Activated CD8-positive, alpha-beta memory T cell treated with anti-CD3 and anti-CD28 coated beads, Interleukin-2, amount 10 ng/mL, durations not matched to agents 7 days and 5 days (primary cell): Measurements from ENCODE around the gene POU5F1. TPM values are rescaled to one million over a fixed set of nuclear protein-coding genes. Genes with fewer than 3 reads are reported as not detected.

Experiments
- ATAC-seq: fragments of 150-1000 bp; cut with Tn5 transposase; one replicate; pipeline ENCODE4 v1.10.0; 2021; ENCODE audit warnings: moderate library complexity
- CTCF ChIA-PET: fragments of 350-600 bp; sonication (Branson Sonifier 250); formaldehyde crosslinking; loops from one replicate; lab custom pipeline; 2021; ENCODE audit warnings: antibody characterized with exemption; lab: Charles Lee
- DNase-seq: peaks from one replicate; pipeline ENCODE4 v3.0.0-alpha.2; 2020
- H3K27ac Mint-ChIP-seq: one replicate; pipeline ENCODE4 v1.8.0; 2021; ENCODE audit warnings: mild to moderate bottlenecking, mixed read lengths
- H3K27me3 Mint-ChIP-seq: one replicate; pipeline ENCODE4 v1.8.0; 2021; ENCODE audit warnings: mixed read lengths
- H3K36me3 Mint-ChIP-seq: one replicate; pipeline ENCODE4 v1.8.0; 2021; ENCODE audit warnings: mild to moderate bottlenecking, mixed read lengths
- H3K4me1 Mint-ChIP-seq: one replicate; pipeline ENCODE4 v1.8.0; 2021; ENCODE audit warnings: mixed read lengths
- H3K4me3 Mint-ChIP-seq: one replicate; pipeline ENCODE4 v1.8.0; 2021; ENCODE audit warnings: mild to moderate bottlenecking, moderate library complexity, mixed read lengths
- H3K9me3 Mint-ChIP-seq: one replicate; pipeline ENCODE4 v1.8.0; 2022; ENCODE audit warnings: low read depth, mixed read lengths
- total RNA-seq, 2 experiments: library from RNA; stranded (reverse); gene quantifications; one replicate each; pipeline ENCODE4 v1.2.3, GENCODE V29; 2021

POU5F1 gene
- total RNA-seq, 2 experiments from 2014 or later, result not detected

GRCh38 chr6:31142361-31142761, 28.1 kb downstream of the POU5F1 start:
- no peaks in the 10 kb centered on the region for H3K9me3 Mint-ChIP-seq
- no peaks in the 10 kb centered on the region for H3K27me3 Mint-ChIP-seq
- H3K4me3 Mint-ChIP-seq, result no peak overlapping the region
- DNase-seq, result no peak
- CTCF ChIA-PET, result interaction anchor here (1.3 to 1.5 kb wide), 2 partner anchors 14 to 225 kb away, joined by 5 to 9 read pairs; no protein-coding TSS in a partner anchor
- H3K36me3 Mint-ChIP-seq, result peaks cover 3% of the 10 kb centered on the region
- peaks cover 4% of the 10 kb centered on the region for H3K4me1 Mint-ChIP-seq
- no peak overlapping the region for H3K27ac Mint-ChIP-seq
- ATAC-seq, result no peak

GRCh38 chr6:31140643-31141042, 29.8 kb downstream of the POU5F1 start:
- CTCF ChIA-PET, result interaction anchor here (1.3 to 2.0 kb wide), 3 partner anchors 11 to 56 kb away, joined by 3 to 6 read pairs (median 4); no protein-coding TSS in a partner anchor
- H3K36me3 Mint-ChIP-seq, result no peaks in the 10 kb centered on the region
- no peaks in the 10 kb centered on the region for H3K9me3 Mint-ChIP-seq
- H3K4me1 Mint-ChIP-seq, result peaks cover 4% of the 10 kb centered on the region
- H3K27me3 Mint-ChIP-seq, result no peaks in the 10 kb centered on the region
- DNase-seq, result no peak
- H3K4me3 Mint-ChIP-seq, result no peak overlapping the region
- H3K27ac Mint-ChIP-seq, result no peak overlapping the region
- ATAC-seq, result no peak

GRCh38 chr6:31139599-31139998, 30.9 kb downstream of the POU5F1 start:
- no peaks in the 10 kb centered on the region for H3K27me3 Mint-ChIP-seq
- no peaks in the 10 kb centered on the region for H3K36me3 Mint-ChIP-seq
- no peaks in the 10 kb centered on the region for H3K9me3 Mint-ChIP-seq
- H3K4me1 Mint-ChIP-seq, result peaks cover 4% of the 10 kb centered on the region
- ATAC-seq (no peak), DNase-seq (no peak)
- CTCF ChIA-PET, result interaction anchor here (1.0 to 5.0 kb wide), 5 partner anchors 12 to 227 kb away, joined by 3 to 80 read pairs (median 23); no protein-coding TSS in a partner anchor
- H3K4me3 Mint-ChIP-seq, result no peak overlapping the region
- no peak overlapping the region for H3K27ac Mint-ChIP-seq

GRCh38 chr6:31138982-31139381, 31.5 kb downstream of the POU5F1 start, which contains the start of gene PSORS1C2:
Gene PSORS1C2 (minus strand): TSS chr6:31139066. CDS start chr6:31139026, 40 bp downstream.
- Mint-ChIP-seq H3K36me3 (no peaks in the 10 kb centered on the region), H3K9me3 (no peaks in the 10 kb centered on the region), H3K4me1 (peaks cover 4% of the 10 kb centered on the region), H3K27ac (no peak within 1 kb of the TSS), H3K27me3 (no peaks in the 10 kb centered on the region), H3K4me3 (no peak within 1 kb of the TSS)
- no peak for DNase-seq
- ATAC-seq, result no peak
- CTCF ChIA-PET, result interaction anchor here (1.0 to 5.0 kb wide), 5 partner anchors 11 to 227 kb away, joined by 3 to 80 read pairs (median 23); no protein-coding TSS in a partner anchor

GRCh38 chr6:31135710-31136109, 34.8 kb downstream of the POU5F1 start:
- H3K27ac Mint-ChIP-seq, result no peak overlapping the region
- no peaks in the 10 kb centered on the region for H3K9me3 Mint-ChIP-seq
- no peaks in the 10 kb centered on the region for H3K27me3 Mint-ChIP-seq
- H3K4me3 Mint-ChIP-seq, result no peak overlapping the region
- no peak for ATAC-seq
- CTCF ChIA-PET, result interaction anchor here (0.7 to 5.0 kb wide), 4 partner anchors 57 to 241 kb away, joined by 3 to 80 read pairs (median 3); no protein-coding TSS in a partner anchor
- H3K36me3 Mint-ChIP-seq, result no peaks in the 10 kb centered on the region
- peaks cover 4% of the 10 kb centered on the region for H3K4me1 Mint-ChIP-seq
- DNase-seq, result no peak

- H3K27ac Mint-ChIP-seq, result no peak overlapping the region
- CTCF ChIA-PET, result interaction anchor here (1.2 to 2.6 kb wide), 3 partner anchors 39 to 234 kb away, joined by 3 to 13 read pairs (median 3); no protein-coding TSS in a partner anchor
- H3K4me1 Mint-ChIP-seq, result peaks cover 4% of the 10 kb centered on the region
- H3K36me3 Mint-ChIP-seq, result no peaks in the 10 kb centered on the region
- peaks cover 17% of the 10 kb centered on the region for H3K27me3 Mint-ChIP-seq
- H3K4me3 Mint-ChIP-seq, result no peak overlapping the region
- H3K9me3 Mint-ChIP-seq, result no peaks in the 10 kb centered on the region
- no peak for DNase-seq
- ATAC-seq, result no peak
These were observed 37.7 kb downstream of the POU5F1 start for GRCh38 chr6:31132806-31133205.

GRCh38 chr6:31131595-31131994, 38.9 kb downstream of the POU5F1 start:
- CTCF ChIA-PET, result interaction anchor here (0.6 to 1.9 kb wide), 5 partner anchors 13 to 321 kb away, joined by 3 to 6 read pairs (median 4); no protein-coding TSS in a partner anchor
- no peaks in the 10 kb centered on the region for H3K9me3 Mint-ChIP-seq

GRCh38 chr6:31130751-31131150, 39.7 kb downstream of the POU5F1 start:
- ATAC-seq, result no peak
- no peaks in the 10 kb centered on the region for H3K36me3 Mint-ChIP-seq
- DNase-seq, result no peak
- peaks cover 18% of the 10 kb centered on the region for H3K27me3 Mint-ChIP-seq
- H3K4me3 Mint-ChIP-seq, result no peak overlapping the region
- CTCF ChIA-PET, result interaction anchor here (1.5 to 2.5 kb wide), 5 partner anchors 10 to 64 kb away, joined by 3 to 8 read pairs (median 6); no protein-coding TSS in a partner anchor
- no peaks in the 10 kb centered on the region for H3K4me1 Mint-ChIP-seq
- no peaks in the 10 kb centered on the region for H3K9me3 Mint-ChIP-seq
- H3K27ac Mint-ChIP-seq, result no peak overlapping the region

More at GRCh38 chr6:31131595-31131994, 38.9 kb downstream of the POU5F1 start:
- H3K4me3 Mint-ChIP-seq, result no peak overlapping the region
- peaks cover 18% of the 10 kb centered on the region for H3K27me3 Mint-ChIP-seq
- ATAC-seq (no peak), DNase-seq (no peak)
- H3K4me1 Mint-ChIP-seq, result no peaks in the 10 kb centered on the region
- H3K36me3 Mint-ChIP-seq, result no peaks in the 10 kb centered on the region
- H3K27ac Mint-ChIP-seq, result no peak overlapping the region

- Mint-ChIP-seq H3K9me3 (no peaks in the 10 kb centered on the region), H3K4me3 (no peak overlapping the region), H3K27ac (no peak overlapping the region), H3K4me1 (no peaks in the 10 kb centered on the region), H3K36me3 (no peaks in the 10 kb centered on the region), H3K27me3 (peaks cover 18% of the 10 kb centered on the region)
- CTCF ChIA-PET, result interaction anchor here (0.7 to 4.2 kb wide), 17 partner anchors 9 to 247 kb away, joined by 3 to 23 read pairs (median 5); partner anchors contain the start of gene PSORS1C2
- ATAC-seq (no peak), DNase-seq (no peak)
These were observed 41.4 kb downstream of the POU5F1 start for GRCh38 chr6:31129130-31129529.

GRCh38 chr6:31128093-31128676, 42.3 kb downstream of the POU5F1 start:
- H3K4me3 Mint-ChIP-seq, result no peak overlapping the region
- peak; percentile 82 for DNase-seq
- no peaks in the 10 kb centered on the region for H3K36me3 Mint-ChIP-seq
- no peaks in the 10 kb centered on the region for H3K9me3 Mint-ChIP-seq
- ATAC-seq, result peak; percentile 80
- no peaks in the 10 kb centered on the region for H3K4me1 Mint-ChIP-seq
- CTCF ChIA-PET, result interaction anchor here (0.7 to 4.2 kb wide), 18 partner anchors 10 to 248 kb away, joined by 3 to 23 read pairs (median 5); partner anchors contain the start of gene PSORS1C2
- no peak overlapping the region for H3K27ac Mint-ChIP-seq
- H3K27me3 Mint-ChIP-seq, result peaks cover 18% of the 10 kb centered on the region

GRCh38 chr6:31126396-31127175, 43.9 kb downstream of the POU5F1 start:
- CTCF ChIA-PET, result interaction anchor here (0.7 to 4.2 kb wide), 6 partner anchors 12 to 529 kb away, joined by 3 to 23 read pairs (median 5); partner anchors contain the start of genes GTF2H4 and PSORS1C2
- no peak for DNase-seq
- no peaks in the 10 kb centered on the region for H3K36me3 Mint-ChIP-seq
- H3K27me3 Mint-ChIP-seq, result peaks cover 22% of the 10 kb centered on the region
- ATAC-seq, result no peak
- no peaks in the 10 kb centered on the region for H3K4me1 Mint-ChIP-seq
- H3K9me3 Mint-ChIP-seq, result no peaks in the 10 kb centered on the region
- H3K4me3 Mint-ChIP-seq, result no peak overlapping the region
- H3K27ac Mint-ChIP-seq, result no peak overlapping the region

GRCh38 chr6:31125586-31126363, 44.7 kb downstream of the POU5F1 start:
- Mint-ChIP-seq H3K27ac (no peak overlapping the region), H3K36me3 (no peaks in the 10 kb centered on the region), H3K27me3 (peaks cover 23% of the 10 kb centered on the region), H3K4me1 (no peaks in the 10 kb centered on the region), H3K9me3 (no peaks in the 10 kb centered on the region), H3K4me3 (no peak overlapping the region)
- ATAC-seq (no peak), DNase-seq (no peak)
- CTCF ChIA-PET, result interaction anchor here (4.2 kb wide), 1 partner anchor 13 kb away, joined by 23 read pairs; the partner anchor contains the start of gene PSORS1C2
